ENCODE results near the gene NFASC.

Gene NFASC

DNA sequence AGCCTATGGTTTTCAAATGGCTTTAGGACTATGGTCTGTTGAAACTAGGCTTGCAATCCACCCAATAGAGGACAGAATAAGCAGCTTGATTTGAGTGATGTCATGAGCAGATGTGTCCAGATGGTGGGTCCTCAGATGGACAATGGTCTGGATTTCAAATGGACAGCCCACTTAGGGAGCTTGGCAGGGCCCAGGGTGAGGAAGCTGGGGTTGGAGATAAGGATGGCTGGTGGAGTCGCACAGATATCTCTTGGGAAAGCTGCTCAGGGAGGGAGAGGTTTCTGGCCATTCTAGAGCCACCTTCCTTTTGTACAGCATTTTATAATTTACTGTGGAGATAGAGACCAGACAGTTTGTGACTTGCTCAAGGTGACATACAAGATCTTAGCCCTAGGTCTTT lies 55.0 kb downstream of the NFASC start:
- H3K4me1 ChIP-seq (ENCODE audit: low read length) = no peaks in the 10 kb centered on the region
- TF ChIP-seq, protein P1, sequence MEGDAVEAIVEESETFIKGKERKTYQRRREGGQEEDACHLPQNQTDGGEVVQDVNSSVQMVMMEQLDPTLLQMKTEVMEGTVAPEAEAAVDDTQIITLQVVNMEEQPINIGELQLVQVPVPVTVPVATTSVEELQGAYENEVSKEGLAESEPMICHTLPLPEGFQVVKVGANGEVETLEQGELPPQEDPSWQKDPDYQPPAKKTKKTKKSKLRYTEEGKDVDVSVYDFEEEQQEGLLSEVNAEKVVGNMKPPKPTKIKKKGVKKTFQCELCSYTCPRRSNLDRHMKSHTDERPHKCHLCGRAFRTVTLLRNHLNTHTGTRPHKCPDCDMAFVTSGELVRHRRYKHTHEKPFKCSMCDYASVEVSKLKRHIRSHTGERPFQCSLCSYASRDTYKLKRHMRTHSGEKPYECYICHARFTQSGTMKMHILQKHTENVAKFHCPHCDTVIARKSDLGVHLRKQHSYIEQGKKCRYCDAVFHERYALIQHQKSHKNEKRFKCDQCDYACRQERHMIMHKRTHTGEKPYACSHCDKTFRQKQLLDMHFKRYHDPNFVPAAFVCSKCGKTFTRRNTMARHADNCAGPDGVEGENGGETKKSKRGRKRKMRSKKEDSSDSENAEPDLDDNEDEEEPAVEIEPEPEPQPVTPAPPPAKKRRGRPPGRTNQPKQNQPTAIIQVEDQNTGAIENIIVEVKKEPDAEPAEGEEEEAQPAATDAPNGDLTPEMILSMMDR (IDR thresholded peaks at IDR 0.05; ENCODE audit: low read depth, low read length) = no peak
- no peak for TF ChIP-seq EZH2phosphoT487 (IDR thresholded peaks at IDR 0.05; ENCODE audit: low read depth)
- H3K27ac ChIP-seq (ENCODE audit: low read length) = no peak overlapping the region

DNA sequence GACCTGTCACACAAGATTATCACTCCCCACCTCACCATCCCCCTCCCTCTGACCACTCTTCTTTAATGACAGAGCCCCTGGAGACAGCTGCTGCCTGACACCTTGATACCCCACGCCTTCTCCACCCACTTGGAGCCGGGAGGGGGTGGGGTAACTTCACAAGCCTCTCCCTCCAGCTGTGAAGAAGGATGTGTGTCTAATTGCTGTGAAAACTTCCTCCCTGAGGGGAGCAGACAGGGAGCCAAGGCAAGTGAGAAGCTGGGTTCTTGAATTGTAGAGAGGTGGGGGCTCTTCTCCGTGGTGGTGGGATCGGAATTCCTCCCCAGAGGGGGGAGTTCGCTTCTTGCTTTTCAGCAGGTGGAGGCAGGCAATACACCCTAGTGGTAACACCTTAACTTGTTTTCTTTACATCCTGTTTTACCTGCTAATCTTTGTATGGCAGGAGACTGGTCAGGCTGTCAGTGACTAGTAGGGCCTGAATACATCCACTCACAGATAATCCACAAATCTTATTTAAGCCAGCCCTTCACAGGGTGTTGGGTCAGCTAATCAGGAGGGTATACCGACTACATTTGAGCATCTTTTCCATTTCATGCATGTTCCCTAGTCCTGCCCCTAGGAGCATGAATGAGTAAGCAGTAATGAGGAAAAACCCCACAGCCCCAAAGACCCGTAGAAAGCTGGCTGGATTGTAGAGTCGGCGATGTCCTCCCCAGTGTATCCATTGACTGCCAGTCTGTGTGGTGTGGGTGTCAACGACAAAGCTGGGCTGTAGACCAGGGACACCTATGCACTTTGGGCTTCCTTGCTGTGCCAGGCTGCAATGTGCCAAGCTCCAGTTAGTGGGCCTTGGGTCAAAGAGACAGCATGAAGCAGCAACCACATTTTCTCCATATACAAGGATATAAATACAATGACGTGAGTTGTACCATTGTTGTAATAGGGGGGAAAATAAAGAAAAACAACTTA lies 57.3 kb downstream of the NFASC start:
- TF ChIP-seq, protein P1 (IDR thresholded peaks at IDR 0.05; ENCODE audit: low read depth, low read length) = no peak
- TF ChIP-seq EZH2phosphoT487 (IDR thresholded peaks at IDR 0.05; ENCODE audit: low read depth) = no peak
- no peaks in the 10 kb centered on the region for H3K4me1 ChIP-seq (ENCODE audit: low read length)
- H3K9ac ChIP-seq (ENCODE audit: low read length) = no peak overlapping the region
- no peak overlapping the region for H2AFZ ChIP-seq (ENCODE audit: low read depth, low read length)
- H3K36me3 ChIP-seq (replicated peaks; ENCODE audit: low read depth, low read length) = no peaks in the 10 kb centered on the region
- no peaks in the 10 kb centered on the region for H3K9me3 ChIP-seq (ENCODE audit: insufficient read depth, low read length)
- H3K4me3 ChIP-seq (ENCODE audit: low read length) = no peak overlapping the region
- H3K79me2 ChIP-seq (ENCODE audit: low read length) = no peaks in the 10 kb centered on the region
- H4K20me1 ChIP-seq (ENCODE audit: insufficient read depth, low read length) = no peaks in the 10 kb centered on the region
- no peak overlapping the region for H3K4me2 ChIP-seq (ENCODE audit: low read length)
- H3K27me3 ChIP-seq (ENCODE audit: low read depth, low read length) = peaks cover 24% of the 10 kb centered on the region
- no peak overlapping the region for H3K27ac ChIP-seq (ENCODE audit: low read length)

More for the DNA sequence above, 55.0 kb downstream of the NFASC start:
- no peaks in the 10 kb centered on the region for H3K36me3 ChIP-seq (replicated peaks; ENCODE audit: low read depth, low read length)
- H3K9me3 ChIP-seq (ENCODE audit: insufficient read depth, low read length) = no peaks in the 10 kb centered on the region
- no peak overlapping the region for H3K4me2 ChIP-seq (ENCODE audit: low read length)
- H3K4me3 ChIP-seq (ENCODE audit: low read length) = no peak overlapping the region
- peaks cover 16% of the 10 kb centered on the region for H3K27me3 ChIP-seq (ENCODE audit: low read depth, low read length)
- no peak overlapping the region for H2AFZ ChIP-seq (ENCODE audit: low read depth, low read length)
- no peaks in the 10 kb centered on the region for H3K79me2 ChIP-seq (ENCODE audit: low read length)
- H3K9ac ChIP-seq (ENCODE audit: low read length) = no peak overlapping the region
- no peaks in the 10 kb centered on the region for H4K20me1 ChIP-seq (ENCODE audit: insufficient read depth, low read length)

DNA sequence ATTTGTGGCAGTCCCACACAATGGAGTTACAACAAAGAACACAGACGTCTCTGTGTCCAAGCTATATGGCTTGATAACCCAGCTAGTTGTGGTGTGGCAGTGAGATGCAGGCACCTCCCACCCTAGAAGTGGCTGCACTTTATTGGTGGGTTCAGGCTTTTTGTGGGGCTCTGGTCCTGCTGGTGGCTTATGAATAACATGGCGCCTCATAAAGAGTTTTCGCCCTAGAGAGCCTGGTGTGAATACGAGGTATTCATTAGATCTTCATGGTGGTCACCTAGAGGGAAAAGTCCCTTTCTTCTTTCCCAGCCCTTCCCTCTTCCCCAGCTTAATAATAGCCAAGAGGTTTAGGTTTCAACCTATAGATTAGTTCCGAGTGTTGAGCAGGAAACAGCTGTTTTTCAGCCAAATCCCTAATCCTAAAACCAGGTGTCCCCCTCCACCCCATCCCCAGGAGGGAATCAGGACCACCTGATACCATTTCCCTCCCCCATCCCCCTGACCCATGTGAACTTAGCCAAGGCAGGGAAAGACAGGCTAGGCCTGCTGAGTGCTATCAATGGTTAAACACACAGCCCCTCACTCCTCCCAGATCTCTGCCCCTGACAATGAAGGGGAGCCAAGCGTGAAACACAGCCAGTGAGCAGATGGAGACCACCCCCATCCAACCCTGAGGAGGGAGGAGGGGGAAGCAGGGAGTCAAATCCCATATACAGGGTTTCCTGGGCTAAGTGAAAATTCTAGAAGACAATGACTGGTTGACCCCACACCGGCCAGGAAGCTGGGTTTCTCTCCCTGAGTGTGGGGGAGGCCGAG lies 58.2 kb downstream of the NFASC start:
- H4K20me1 ChIP-seq (ENCODE audit: insufficient read depth, low read length) = no peaks in the 10 kb centered on the region
- H3K4me1 ChIP-seq (ENCODE audit: low read length) = no peaks in the 10 kb centered on the region
- H2AFZ ChIP-seq (ENCODE audit: low read depth, low read length) = no peak overlapping the region
- no peak overlapping the region for H3K27ac ChIP-seq (ENCODE audit: low read length)
- peaks cover 22% of the 10 kb centered on the region for H3K27me3 ChIP-seq (ENCODE audit: low read depth, low read length)
- H3K79me2 ChIP-seq (ENCODE audit: low read length) = no peaks in the 10 kb centered on the region
- no peak overlapping the region for H3K4me3 ChIP-seq (ENCODE audit: low read length)
- no peaks in the 10 kb centered on the region for H3K36me3 ChIP-seq (replicated peaks; ENCODE audit: low read depth, low read length)
- H3K9ac ChIP-seq (ENCODE audit: low read length) = no peak overlapping the region
- no peaks in the 10 kb centered on the region for H3K9me3 ChIP-seq (ENCODE audit: insufficient read depth, low read length)
- no peak overlapping the region for H3K4me2 ChIP-seq (ENCODE audit: low read length)
- TF ChIP-seq EZH2phosphoT487 (IDR thresholded peaks at IDR 0.05; ENCODE audit: low read depth) = no peak
- TF ChIP-seq, protein P1 (IDR thresholded peaks at IDR 0.05; ENCODE audit: low read depth, low read length) = no peak
